Stimulated activated CD4-positive, alpha-beta T cell treated with anti-CD3 and anti-CD28 coated beads, TNF-alpha, amount 100 ng/mL, for 48 hours (primary cell): ENCODE measurements around the gene RPS19BP1.
A peak's percentile ranks its signal among the peaks of the same experiment; 100 is the strongest.

ENCODE experiments used
- DNase-seq, 3 donors: peaks; one replicate each; pipeline ENCODE4 v3.0.0-alpha.2; 2020; ENCODE audit warnings: low read depth in 3 of 3

Gene RPS19BP1

GRCh38 chr22:39490966-39491680, 41.4 kb downstream of the RPS19BP1 start:
- no peak for DNase-seq

GRCh38 chr22:39490135-39490798, 42.3 kb downstream of the RPS19BP1 start:
- peak; percentile 68 to 77 (median 77) for DNase-seq

GRCh38 chr22:39489094-39490068, 43.2 kb downstream of the RPS19BP1 start:
- DNase-seq = no peak

GRCh38 chr22:39488563-39489083, 43.9 kb downstream of the RPS19BP1 start:
- DNase-seq = no peak

GRCh38 chr22:39487826-39488520, 44.6 kb downstream of the RPS19BP1 start:
- no peak for DNase-seq

GRCh38 chr22:39486951-39487825, 45.4 kb downstream of the RPS19BP1 start:
- DNase-seq = no peak

GRCh38 chr22:39482768-39483167, 49.8 kb downstream of the RPS19BP1 start:
- DNase-seq = no peak

GRCh38 chr22:39481595-39481994, 51.0 kb downstream of the RPS19BP1 start:
- no peak for DNase-seq

- no peak for DNase-seq
Measured at GRCh38 chr22:39481054-39481453, 51.5 kb downstream of the RPS19BP1 start.

- DNase-seq = no peak
Measured at GRCh38 chr22:39480557-39480956, 52.0 kb downstream of the RPS19BP1 start.

GRCh38 chr22:39479254-39479653, 53.3 kb downstream of the RPS19BP1 start:
- DNase-seq = no peak
